SHP77 treated with DMSO at 0.1 percent for 48 hours (cell line): ENCODE measurements around the gene LYPD5.
A peak's percentile ranks its signal among the peaks of the same experiment; 100 is the strongest.
"Not testable (repeated sequence)": the region's sequence is repeated elsewhere in the genome, so short reads cannot be mapped to it uniquely, and the experiment has no call there.

Source experiments
- DNase-seq: peaks from one replicate; lab custom pipeline; 2025; lab: John Stamatoyannopoulos, UW

LYPD5 gene, protein sequence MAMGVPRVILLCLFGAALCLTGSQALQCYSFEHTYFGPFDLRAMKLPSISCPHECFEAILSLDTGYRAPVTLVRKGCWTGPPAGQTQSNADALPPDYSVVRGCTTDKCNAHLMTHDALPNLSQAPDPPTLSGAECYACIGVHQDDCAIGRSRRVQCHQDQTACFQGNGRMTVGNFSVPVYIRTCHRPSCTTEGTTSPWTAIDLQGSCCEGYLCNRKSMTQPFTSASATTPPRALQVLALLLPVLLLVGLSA

DNA sequence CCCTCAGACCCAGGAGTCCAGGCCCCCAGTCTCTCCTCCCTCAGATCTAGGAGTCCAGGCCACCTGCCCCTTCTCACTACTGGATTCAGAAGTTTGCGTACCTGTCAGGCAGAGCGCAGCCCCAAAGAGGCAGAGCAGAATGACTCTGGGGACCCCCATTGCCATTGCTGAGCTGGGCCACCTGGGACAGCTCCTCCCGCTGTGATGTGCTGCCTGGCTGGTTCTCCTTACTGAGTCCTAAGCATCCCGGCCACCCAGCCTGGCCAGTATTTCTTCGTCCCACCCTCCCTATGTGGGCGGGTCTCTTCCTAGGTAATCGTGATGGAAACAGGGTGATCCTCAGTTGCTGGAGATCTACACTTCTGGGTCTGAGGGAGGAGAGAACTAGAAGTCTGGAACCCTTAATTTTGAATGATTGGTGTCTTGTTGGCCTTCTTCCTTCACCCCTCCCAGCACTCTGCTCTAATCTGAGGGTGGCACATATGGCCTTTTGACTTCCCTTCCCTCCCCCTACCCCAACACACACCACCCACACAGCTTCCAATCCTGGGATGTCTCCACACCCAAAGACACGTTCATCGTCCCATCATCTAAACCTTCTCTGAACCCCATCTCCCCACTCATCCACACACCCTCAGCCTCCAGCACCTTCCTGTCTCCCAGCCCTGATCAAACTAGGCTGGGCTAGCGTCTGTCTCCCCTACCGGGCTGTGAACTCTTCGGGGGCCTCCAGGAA is at the start of gene LYPD5:
Gene LYPD5, minus strand, starts transcription at position 232 of the 736 bp plus-strand sequence. Its CDS starts 67 bp downstream, at position 165.
- DNase-seq: no peak

DNA sequence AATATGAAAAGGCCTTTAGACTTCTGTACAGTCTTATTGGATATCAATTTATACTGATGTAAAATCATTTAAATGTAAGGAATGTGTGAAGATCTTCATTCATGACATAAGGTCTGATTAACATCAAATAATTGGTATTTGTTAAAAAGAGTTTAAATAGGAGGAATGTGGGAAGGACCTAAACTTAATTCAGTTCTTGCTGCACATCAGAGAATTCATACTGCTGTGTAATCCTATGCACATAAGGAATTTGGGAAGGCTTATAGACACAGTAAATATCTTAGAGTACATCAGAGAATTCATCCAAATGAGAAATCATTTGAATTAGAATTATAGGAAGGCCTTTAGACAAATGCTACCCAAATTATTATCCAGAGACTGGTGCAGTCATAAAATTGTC is 46.6 kb upstream of the LYPD5 start:
- DNase-seq: no peak

DNA sequence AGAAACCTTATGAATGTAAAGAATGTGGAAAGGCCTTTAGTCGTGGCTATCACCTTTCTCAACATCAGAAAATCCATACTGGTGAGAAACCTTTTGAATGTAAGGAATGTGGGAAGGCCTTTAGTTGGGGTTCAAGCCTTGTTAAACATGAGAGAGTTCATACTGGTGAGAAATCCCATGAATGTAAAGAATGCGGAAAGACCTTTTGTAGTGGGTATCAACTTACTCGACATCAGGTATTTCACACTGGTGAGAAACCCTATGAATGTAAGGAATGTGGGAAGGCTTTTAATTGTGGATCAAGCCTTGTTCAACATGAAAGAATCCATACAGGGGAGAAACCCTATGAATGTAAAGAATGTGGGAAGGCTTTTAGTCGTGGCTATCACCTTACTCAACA is 45.6 kb upstream of the LYPD5 start:
- no peak for DNase-seq

DNA sequence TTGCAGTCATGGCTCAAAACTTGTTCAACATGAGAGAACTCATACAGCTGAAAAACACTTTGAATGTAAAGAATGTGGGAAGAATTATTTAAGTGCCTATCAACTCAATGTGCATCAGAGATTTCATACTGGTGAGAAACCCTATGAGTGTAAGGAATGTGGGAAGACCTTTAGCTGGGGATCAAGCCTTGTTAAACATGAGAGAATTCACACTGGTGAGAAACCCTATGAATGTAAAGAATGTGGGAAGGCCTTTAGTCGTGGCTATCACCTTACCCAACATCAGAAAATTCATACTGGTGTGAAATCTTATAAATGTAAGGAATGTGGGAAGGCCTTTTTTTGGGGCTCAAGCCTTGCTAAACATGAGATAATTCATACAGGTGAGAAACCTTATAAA is 45.0 kb upstream of the LYPD5 start:
- no peak for DNase-seq

DNA sequence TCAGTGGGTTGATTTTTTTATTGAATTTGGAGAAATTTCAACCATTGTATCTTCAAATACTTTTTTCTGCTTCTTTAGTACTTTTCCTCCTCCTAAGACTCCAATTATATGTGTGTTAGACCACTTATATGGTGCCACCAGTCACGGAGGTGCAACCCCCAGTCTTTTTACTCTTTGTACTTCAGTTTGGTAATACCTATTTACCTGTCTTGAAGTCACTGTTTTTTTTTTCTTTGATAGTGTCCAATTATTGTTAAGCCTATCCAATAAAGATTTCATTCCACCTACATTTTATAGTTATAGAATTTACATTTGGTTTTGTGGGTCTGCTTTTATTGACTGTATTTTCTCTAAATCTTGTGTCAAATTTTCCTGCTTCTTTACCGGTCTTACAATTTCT is 39.8 kb upstream of the LYPD5 start:
- no peak for DNase-seq

DNA sequence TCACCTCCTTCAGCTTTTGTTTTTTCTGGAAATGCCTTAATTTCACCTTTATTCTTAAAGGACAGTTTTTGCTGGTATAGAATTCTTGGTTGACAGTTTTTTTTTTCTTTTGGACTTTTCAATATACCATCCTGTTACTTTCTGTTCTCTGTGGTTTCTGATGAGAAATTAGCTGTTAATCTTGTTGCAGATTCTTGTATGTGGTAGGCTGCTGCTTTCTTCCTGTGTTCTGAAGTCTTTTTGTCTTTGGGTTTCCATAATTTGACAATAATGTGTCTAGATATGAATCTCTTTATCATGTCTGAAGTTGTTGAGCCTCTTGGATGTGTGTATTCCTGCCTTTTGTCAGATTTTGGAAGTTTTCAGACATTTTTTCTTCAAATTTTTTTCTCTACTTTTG is 36.9 kb upstream of the LYPD5 start:
- DNase-seq: no peak

DNA sequence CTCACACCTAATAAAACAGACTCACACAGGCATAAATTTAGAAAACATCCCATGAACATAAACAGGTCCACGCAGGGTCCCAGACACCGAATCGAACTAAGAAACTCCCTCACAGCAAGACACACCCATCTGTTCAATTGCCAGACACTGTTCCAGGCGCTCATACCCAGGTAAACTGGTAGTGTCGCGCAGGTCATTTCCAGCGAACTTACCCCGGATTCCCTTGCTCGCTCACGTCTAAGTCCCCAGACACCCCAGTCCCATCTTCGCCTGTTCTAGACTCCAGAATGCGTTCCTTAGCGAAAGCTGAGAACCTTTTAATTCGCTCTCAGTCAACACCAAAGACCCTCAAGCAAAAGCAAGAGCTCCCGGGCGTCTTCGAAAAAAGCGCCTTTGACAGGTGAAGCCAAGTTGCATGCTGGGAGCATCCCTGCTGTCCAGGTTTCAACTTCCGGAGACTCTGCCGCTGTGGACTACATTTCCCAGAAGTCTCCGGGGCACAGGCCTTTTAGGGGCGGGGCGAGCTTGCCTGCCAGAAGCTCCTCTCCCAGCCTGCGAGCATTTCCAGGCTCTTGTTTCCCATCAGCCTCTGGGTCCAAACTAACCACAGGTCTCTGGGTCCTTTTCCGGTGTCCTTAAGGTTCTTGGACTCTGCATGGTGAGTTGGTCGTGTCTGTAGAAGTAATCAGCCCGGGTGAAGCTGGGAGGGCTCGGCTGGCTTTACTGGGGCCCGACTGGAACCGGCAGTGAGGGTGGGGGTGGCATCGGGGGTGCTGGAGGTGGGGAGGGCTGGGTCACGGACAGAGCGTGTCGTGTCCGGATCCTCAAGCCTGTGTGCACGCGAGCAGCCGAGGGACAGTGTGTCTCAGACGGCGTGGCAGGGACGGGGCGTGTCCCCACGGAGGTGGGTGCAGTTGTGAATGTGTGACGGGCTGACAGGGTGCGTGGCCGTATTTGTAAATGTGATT is 24.8 kb upstream of the LYPD5 start, which contains the start of gene ZNF283:
Gene ZNF283, plus strand, starts transcription at position 535 of the 968 bp plus-strand sequence. CDS start 6,184 bp downstream, outside the sequence.
- DNase-seq: peak; percentile 68

DNA sequence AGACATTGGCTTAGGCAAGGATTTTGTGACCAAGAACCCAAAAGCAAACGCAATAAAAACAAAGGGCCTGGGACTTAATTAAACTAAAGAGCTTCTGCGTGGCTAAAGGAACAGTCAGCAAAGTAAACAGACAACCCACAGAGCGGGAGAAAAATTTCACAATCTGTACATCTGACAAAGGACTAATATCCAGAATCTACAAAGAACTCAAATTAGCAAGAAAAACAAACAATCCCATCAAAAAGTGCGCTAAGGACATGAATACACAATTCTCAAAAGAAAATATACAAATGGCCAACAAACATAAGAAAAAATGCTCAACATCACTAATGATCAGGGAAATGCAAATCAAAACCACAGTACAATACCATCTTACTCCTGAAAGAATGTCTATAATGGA is 22.3 kb upstream of the LYPD5 start:
- not testable (repeated sequence) for DNase-seq

DNA sequence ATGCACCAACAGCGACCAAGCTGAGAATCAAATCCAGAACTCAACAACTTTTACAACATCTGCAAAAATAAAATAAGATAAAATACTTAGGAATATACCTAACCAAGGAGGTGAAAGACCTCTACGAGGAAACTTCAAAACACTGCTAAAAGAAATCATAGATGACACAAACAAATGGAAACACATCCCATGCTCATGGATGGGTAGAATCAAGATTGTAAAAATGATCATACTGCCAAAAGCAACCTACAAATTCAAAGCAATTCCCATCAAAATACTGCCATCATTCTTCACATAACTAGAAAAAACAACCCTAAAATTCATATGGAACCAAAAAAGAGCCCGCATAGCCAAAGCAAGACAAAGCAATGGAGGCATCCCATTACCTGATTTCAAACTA is 21.6 kb upstream of the LYPD5 start:
- not testable (repeated sequence) for DNase-seq

DNA sequence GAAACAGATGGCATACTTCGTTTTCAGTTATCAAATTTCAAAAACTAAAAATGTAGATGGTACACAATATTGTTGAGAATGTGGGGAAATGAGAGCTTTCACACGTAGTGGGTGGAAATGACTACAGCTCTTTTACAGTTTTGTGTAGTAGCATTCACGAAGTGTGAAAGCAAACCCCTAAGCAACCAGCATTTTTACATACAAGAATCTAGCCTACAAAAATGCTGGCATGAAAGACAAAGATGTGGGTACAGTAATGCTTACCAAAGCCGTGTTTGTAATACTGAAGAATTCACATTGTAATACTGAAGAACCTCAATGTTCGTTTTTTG is 18.6 kb upstream of the LYPD5 start:
- DNase-seq: no peak

DNA sequence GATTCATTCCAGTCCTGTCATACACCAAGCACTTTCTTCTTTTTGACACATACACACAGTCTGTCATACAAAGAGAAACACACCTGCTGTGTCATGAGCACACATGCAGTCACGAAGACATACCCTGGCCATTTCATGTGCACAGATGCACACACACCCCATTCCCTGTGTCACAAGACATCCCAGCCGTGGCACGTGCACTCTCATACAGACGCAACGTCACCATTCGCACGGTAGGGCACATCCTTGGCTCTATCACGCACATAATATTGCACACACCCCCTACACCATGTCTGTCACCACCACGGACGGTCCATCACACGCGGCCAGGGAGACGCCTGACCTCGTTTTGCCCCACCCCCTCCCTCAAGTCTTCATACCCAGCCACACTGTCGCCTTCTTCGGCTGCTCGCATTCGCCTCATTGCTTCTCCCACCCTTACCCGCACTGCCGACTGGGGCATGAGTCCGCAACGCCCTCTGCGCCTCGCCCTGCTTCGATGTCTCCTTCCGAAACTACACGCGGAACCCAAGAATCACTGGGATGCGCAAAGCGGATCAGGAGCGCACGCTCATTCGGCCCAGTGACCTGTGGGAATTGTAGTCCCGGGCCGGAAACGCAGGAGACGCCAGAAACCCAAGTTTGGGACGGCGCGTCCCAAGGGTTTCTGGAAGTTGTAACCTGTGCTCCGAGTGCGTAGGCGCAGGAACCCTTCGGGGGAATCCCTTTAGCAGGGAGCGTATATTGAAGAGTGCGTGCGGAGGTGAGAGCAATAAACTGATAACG is 18.0 kb upstream of the LYPD5 start:
- no peak for DNase-seq

DNA sequence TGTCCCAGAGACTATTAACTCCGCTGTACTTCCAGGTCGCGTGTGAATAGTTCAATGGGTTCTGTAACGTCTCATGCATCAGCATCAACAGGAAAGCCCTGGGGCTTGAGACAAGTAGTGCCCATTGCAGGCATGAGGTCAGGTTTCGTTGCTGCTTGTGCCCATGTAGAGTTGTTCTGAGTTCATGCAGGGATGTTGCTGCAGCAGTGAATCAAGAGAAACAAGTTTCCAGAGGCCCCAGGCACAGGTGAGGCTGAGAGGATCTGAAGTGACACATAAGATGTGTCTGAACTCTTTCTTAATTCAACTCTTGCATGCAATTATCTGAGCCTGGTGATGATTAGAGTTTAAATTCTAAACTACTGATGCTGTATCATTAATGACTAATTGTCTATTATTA is 16.3 kb upstream of the LYPD5 start:
- no peak for DNase-seq

DNA sequence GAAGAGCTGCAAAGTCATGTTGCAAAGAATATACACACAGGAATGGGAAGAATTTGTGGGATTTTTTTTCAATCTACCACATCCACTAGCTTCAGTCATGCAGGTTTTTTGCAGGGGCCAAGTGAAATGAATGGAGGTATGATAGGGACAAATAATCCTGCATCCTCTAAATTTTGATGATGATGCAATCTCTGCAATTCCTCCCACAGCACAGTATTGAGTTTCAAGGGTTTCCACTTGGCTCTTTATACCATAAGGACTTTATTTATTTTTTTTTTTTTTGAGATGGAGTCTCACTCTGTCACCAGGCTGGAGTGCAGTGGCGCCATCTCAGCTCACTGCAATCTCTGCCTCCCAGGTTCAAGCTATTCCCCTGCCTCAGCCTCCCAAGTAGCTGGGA is 15.2 kb upstream of the LYPD5 start:
- DNase-seq: not testable (repeated sequence)

DNA sequence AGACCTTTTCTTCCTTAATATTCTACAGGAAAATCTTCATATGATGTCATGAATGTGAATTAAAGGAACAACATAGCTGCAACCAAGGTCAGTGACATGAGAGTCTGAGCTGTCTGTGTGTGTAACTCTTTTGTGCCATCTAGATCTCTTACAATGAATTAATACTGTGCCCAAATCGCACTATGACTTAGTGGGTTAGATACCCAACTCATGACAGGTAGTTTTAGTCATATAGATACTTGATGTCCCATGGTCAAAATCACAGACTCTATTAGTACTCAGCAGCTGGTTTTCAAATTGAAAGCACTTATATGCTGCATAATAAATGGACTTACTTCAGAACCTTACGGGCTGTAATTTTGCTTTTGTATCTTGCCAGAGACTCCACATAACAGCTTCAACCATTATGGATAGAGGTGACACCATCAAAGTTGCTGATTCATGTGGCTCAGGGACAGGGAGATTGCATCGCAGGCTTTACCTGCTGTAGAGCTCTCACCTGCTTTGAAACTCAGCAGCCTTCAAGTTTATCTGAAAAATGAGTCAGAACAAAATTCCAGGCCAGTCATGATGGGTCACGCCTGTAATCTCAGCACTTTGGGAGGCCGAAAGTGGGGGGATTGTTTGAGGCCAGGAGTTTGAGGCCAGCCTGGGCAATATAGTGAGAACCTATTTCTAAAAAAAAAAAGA is 12.6 kb upstream of the LYPD5 start:
- DNase-seq: no peak

DNA sequence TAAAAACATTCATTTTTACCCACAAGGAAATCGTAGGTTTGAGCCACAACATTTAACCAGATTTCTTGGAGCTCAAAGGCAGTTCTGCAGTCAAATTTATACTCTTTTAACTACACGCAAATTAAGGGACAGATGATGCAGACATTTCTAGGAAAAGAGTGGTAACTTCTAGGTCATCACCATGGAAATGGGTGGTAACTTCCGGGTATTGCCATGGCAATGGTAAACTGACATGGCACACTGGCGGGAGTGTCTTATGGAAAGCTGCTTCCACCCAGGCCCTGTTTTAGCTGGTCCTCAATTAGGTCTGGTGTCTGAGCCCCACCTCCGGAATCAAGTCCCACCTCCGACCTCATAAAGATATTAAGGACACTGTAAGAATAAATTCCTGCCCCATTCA is 10.4 kb upstream of the LYPD5 start:
- no peak for DNase-seq

DNA sequence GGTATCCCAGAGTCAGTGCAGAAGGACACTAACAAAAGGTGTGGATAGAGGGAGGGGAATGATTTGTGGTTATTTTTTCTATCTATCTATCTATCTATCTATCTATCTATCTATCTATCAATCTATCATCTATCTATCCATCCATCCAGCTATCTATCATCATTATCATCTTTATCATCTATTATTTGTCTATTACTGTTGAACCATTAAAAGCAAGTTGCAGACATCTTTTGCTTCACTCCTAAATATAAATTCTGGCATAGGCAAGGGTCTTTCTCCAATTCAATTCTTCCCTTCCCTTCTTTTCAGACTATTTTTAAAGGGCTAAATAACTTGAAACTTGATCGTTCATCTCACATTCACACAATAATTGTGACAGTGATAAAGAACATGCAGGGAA is 10.0 kb upstream of the LYPD5 start:
- no peak for DNase-seq

DNA sequence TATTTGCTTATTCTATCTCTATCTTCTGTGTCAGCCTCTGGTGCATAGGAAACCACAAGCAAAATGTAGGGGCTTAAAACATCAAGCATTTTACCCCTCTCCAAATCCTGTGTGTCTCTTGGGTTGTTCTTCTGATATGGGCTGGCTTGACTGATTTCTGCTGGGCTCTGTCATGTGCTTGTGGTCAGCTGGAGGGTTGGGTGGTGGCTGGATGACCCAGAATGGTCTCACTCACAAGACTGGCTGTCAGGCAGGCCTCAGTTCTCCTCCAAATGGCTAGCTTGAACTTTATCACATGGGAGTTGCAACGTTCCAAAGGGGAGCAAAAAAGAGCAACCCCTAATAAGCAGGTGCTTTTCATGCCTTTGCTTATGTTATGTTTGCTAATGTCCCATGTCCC is 9.6 kb upstream of the LYPD5 start:
- DNase-seq: no peak

DNA sequence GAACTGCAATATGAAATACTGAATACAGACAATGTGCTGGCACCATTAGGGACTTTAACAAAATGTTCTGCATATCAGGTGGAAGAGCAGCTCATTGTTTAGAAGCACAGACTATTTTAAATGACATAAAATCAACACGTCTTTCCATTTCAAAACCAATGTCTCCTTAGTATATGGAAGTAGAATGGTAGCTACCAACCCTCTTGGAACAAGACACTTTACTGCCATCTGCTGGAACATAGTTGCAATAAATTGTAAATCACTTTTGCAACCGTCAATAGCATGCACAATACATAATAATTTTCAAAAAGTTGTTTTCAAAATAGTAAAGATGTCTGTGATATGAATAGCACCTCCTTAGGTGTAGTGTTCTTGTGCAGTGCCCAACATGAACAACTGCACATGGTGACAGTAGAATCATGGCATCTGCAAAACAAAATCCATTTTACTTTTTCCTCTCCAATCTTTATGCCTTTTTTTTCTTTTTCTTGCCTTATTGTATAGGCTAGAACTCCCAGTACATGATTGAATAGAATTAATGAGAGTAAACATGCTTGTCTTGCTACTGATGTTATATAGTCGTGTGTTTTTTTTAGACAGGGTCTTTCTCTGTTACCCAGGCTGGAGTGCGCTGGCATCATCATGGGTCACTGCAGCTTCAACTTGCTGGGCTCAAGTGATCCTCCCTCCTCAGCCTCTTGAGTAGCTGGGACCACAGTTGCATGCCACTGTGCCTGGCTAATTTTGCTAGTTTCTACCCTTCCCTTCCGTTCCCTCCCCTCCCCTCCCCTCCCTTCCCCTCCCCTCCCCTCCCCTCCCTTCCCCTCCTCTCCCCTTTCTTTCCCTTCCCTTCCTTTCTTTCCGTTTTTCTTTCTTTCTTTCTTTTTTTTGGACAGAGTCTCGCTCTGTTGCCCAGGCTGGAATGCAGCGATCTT is 7.8 kb upstream of the LYPD5 start:
- peak; percentile 55 for DNase-seq

DNA sequence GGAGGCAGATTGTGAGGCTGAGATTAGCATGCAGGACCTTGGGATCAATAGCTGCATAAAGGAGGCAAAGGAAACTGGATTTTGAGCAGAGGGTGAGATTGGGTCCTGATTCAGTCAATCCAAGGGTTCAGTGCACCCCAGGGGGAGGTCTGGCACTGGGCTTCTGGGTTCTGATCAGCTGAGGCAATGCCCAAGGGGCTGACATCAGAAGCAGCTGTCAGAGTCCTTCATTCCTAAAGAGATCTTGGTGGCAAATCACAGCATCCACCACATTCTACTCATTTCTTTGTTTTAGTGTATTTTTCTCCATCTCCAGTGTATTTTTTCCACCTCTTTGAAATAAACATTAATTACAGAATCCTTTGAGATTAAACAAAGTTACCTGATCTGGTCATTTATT is 5.4 kb upstream of the LYPD5 start:
- DNase-seq: no peak

DNA sequence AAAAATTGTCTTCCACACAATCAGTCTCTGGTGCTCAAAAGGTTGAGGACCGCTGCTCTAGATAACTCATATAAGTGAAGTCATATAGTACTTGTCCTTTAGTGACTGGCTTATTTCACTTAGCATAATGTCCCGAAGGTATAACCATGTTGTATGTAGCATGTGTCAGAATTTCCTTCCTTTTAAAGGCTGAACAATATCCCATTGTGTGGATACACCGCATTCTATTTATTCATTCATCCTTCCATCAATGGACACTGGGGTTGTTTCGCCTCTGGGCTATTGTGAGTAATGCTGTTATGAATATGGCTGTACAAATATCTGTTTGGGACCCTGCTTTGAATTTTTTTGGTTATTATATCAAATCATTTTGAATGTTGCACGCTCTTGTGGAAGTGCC is 4.6 kb upstream of the LYPD5 start:
- no peak for DNase-seq
